RWPE1 (cell line): ENCODE measurements around the gene ANKRD60.

ENCODE experiments used
- CTCF ChIA-PET: fragments of 350-600 bp; sonication (Branson Sonifier 250); formaldehyde crosslinking; extraction: SDS; loops from one replicate; lab custom pipeline; 2021; lab: Yijun Ruan, JAX
- POLR2A ChIA-PET: fragments of 400-600 bp; formaldehyde crosslinking; extraction: SDS; loops from one replicate; lab custom pipeline; 2020; ENCODE audit warnings: antibody characterized with exemption; ENCODE audit not compliant: low non-redundant PET; lab: Yijun Ruan, JAX
- DNase-seq: peaks from one replicate; pipeline ENCODE4 v3.0.0; 2012; ENCODE audit warnings: low spot score
- H3K27ac ChIP-seq: fragments of 450-650 bp; 2 replicates; pipeline ENCODE4 v1.5.1; 2017
- TF ChIP-seq, protein P1 (sequence below): fragments of 450-650 bp; conservative IDR thresholded peaks from 2 replicates; pipeline ENCODE4 v1.5.1; 2017; ENCODE audit warnings: low read depth, mild to moderate bottlenecking

ANKRD60 gene

DNA sequence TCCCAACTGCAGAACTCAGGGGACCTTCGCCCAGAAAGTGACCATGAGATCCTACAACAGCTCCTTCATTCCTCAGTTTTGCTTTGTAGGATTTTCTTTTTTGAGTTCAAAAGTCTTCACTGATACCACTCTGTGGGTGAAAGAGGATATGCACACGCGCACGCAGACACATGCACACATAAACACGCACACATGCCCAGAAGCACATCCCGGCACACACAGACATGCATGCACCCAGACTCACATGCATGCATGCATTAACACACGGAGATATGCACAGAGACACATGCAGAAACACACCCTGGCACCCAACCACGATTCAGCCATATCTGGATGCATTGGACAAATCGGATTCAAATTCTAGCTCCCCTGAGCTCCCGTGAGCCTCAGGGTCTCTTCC is 36.4 kb downstream of the ANKRD60 start:
- POLR2A ChIA-PET: no interaction called here

DNA sequence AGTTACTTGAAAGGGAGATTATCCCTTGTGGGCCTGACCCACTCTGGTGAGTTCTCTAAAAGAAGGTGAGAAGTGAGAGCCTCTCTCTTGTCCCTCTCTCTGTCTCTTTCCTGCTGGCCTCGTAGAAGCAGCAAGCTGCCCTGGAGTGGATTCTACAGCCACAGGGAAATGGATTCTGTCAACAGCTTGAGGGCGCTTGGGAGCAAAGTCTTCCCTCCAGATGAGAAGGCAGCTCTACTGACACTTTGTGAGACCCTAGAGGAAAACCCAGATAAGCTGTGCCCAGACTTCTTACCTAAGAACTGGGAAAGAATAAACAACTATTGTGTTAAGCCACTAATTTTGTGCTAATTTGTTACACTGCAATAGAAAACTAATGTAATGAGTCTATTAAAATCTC is 39.9 kb downstream of the ANKRD60 start:
- H3K27ac ChIP-seq: no peak overlapping the region
- POLR2A ChIA-PET: no interaction called here
- TF ChIP-seq, protein P1, sequence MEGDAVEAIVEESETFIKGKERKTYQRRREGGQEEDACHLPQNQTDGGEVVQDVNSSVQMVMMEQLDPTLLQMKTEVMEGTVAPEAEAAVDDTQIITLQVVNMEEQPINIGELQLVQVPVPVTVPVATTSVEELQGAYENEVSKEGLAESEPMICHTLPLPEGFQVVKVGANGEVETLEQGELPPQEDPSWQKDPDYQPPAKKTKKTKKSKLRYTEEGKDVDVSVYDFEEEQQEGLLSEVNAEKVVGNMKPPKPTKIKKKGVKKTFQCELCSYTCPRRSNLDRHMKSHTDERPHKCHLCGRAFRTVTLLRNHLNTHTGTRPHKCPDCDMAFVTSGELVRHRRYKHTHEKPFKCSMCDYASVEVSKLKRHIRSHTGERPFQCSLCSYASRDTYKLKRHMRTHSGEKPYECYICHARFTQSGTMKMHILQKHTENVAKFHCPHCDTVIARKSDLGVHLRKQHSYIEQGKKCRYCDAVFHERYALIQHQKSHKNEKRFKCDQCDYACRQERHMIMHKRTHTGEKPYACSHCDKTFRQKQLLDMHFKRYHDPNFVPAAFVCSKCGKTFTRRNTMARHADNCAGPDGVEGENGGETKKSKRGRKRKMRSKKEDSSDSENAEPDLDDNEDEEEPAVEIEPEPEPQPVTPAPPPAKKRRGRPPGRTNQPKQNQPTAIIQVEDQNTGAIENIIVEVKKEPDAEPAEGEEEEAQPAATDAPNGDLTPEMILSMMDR: no peak
- CTCF ChIA-PET: no interaction called here
- no peak for DNase-seq

More for the DNA sequence above, 36.4 kb downstream of the ANKRD60 start:
- no peak overlapping the region for H3K27ac ChIP-seq
- TF ChIP-seq, protein P1: no peak
- CTCF ChIA-PET: interaction anchor here (0.6 to 1.2 kb wide), 6 partner anchors 10 to 538 kb away, joined by 3 to 6 read pairs (median 4); no protein-coding TSS in a partner anchor
- no peak for DNase-seq

DNA sequence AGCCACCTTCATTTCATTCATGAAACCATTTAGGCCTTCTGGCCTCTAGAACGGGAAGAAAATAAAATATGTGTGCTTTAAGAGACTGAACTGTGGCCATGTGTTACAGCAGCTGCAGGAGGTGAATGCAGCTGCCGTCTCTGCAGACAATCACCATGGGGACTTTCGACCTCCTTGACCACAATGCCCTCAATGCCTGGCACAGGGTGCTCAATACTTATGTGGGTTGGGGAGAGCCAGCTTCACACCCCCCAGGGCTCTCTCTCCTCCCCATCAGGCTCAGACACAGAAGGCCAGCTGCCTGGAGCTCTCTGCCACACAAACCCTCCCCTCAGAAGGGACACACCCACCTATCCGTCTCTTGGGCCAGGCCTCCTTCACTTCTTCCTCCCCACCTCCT is 43.5 kb downstream of the ANKRD60 start:
- ChIA-PET POLR2A (no interaction called here), CTCF (interaction anchor here (0.6 to 0.7 kb wide), 2 partner anchors 35 to 408 kb away, joined by 3 to 4 read pairs; no protein-coding TSS in a partner anchor)
- no peak overlapping the region for H3K27ac ChIP-seq
- DNase-seq: no peak
- TF ChIP-seq, protein P1: no peak

DNA sequence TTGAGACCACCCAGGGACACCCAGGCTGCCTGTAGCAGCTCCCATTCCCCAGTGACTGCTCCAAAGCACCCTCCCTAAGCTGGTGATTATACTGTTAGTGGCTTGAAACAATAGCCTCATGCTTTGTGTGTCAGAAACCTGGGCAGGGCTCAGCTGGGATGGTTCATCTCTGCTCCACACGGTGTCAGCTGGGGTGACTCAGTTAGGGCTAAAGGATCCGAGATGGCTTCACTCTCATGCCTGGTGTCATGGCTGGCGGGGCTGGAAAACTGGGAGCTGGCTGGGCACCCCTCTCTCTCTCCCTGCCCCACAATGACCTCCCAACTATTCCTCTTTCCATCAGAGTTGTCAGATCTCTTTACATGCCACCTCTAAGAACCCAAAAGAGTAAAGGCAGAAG is 44.4 kb downstream of the ANKRD60 start:
- no peak for DNase-seq
- TF ChIP-seq, protein P1: no peak
- H3K27ac ChIP-seq: no peak overlapping the region
- POLR2A ChIA-PET: no interaction called here
- CTCF ChIA-PET: interaction anchor here (0.6 to 0.7 kb wide), 3 partner anchors 34 to 650 kb away, joined by 3 to 6 read pairs (median 4); no protein-coding TSS in a partner anchor

DNA sequence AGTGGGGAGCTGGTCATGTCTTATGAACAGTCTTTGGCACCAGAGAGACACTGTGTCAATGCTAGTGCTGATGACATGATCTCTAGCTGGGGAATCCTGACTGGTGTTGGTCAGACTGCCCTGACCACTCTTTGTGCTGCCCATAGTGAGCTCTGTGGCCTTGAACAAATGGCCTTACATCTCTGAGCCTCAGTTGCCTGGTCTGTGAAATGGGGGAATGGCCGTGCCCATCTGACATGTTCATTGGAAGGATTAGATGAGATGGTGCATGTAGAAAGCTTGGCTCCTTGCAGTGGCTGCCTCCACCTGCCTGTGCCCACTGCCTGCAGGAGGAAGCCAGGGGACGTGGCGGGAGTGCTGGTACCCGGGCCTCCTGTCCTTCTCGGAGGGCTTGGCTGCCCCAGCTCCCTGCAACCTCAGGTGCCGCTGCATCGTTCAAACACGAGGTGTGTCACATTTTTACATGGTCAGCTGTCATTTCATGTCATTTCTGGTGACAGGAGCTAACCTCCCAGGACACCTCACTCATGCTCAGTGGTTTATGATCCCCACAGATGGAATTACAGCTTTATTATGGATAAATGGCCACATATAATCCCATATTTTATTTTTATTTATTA is 45.8 kb downstream of the ANKRD60 start:
- POLR2A ChIA-PET: no interaction called here
- CTCF ChIA-PET: interaction anchor here (0.6 to 1.6 kb wide), 5 partner anchors 9 to 490 kb away, joined by 3 to 6 read pairs (median 4); no protein-coding TSS in a partner anchor
- no peak for DNase-seq
- TF ChIP-seq, protein P1: no peak
- no peak overlapping the region for H3K27ac ChIP-seq

DNA sequence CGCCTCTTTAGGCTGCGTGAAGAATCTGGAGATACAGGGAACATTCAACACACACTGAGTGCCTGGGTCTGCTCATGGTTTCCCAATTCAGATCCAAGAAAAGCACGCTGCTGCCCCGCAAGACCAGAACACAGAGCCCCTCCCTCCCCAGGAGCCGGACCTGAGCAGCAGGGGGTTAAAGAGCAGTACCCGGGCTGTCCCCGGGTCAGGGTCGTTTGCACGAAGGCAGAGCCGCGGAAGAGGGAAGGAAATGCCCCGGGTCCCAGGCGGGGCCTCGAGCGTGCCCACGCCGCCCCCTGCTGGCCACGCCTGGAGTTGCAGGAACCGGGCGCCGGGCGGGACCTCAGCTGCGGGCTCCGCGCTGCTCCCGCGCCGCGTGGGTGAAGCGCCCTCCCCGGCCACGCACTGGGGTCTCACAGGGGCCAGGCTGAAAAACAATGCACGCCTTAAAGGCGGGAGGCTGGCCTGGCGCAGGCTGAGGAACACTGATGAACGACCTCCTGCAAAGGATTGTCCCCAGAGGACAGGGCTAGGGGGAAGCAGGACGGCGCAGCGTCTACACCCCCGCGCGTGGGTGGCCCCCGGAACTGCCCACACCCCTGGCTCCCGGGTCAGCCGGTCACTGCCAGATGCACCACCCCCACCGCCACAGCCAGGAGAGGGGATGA is 48.9 kb downstream of the ANKRD60 start:
- ChIA-PET POLR2A (no interaction called here), CTCF (interaction anchor here (0.5 to 1.9 kb wide), 41 partner anchors 10 to 1327 kb away, joined by 3 to 14 read pairs (median 3); partner anchors contain the start of gene ZBP1)
- H3K27ac ChIP-seq: no peak overlapping the region
- TF ChIP-seq, protein P1: peak; percentile 100
- peak; percentile 82 for DNase-seq
